Fibroblast of villous mesenchyme (primary cell): ENCODE data around the gene TXLNG. TPM values are rescaled to one million over a fixed set of nuclear protein-coding genes. Genes with fewer than 3 reads are reported as not detected.
"Not testable (repeated sequence)": the region's sequence is repeated elsewhere in the genome, so short reads cannot be mapped to it uniquely, and the experiment has no call there.

Source experiments
- DNase-seq: peaks from one replicate; pipeline ENCODE4 v3.0.0-alpha.2; 2010; ENCODE audit warnings: low read depth
- H3K4me3 ChIP-seq: 2 replicates; pipeline ENCODE4 v1.5.1; 2011; ENCODE audit warnings: low read depth, mild to moderate bottlenecking, low read length
- total RNA-seq: library from RNA; depleted of rRNA; stranded (reverse); fragments of >200 nt; gene quantifications from 2 replicates; pipeline ENCODE4 v1.2.3, GENCODE V29; 2012
- TF ChIP-seq, protein P1 (sequence below): IDR thresholded peaks from 2 replicates; pipeline ENCODE4 v1.5.1; 2012; ENCODE audit warnings: low read depth, mild to moderate bottlenecking, low read length; ENCODE audit not compliant: insufficient read depth

TXLNG gene
- total RNA-seq, 1 donor = 13.8 TPM

GRCh38 chrX:16748425-16748824 lies 37.8 kb upstream of the TXLNG start:
- no peak for DNase-seq
- no peak overlapping the region for H3K4me3 ChIP-seq
- TF ChIP-seq, protein P1, sequence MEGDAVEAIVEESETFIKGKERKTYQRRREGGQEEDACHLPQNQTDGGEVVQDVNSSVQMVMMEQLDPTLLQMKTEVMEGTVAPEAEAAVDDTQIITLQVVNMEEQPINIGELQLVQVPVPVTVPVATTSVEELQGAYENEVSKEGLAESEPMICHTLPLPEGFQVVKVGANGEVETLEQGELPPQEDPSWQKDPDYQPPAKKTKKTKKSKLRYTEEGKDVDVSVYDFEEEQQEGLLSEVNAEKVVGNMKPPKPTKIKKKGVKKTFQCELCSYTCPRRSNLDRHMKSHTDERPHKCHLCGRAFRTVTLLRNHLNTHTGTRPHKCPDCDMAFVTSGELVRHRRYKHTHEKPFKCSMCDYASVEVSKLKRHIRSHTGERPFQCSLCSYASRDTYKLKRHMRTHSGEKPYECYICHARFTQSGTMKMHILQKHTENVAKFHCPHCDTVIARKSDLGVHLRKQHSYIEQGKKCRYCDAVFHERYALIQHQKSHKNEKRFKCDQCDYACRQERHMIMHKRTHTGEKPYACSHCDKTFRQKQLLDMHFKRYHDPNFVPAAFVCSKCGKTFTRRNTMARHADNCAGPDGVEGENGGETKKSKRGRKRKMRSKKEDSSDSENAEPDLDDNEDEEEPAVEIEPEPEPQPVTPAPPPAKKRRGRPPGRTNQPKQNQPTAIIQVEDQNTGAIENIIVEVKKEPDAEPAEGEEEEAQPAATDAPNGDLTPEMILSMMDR = no peak

DNA sequence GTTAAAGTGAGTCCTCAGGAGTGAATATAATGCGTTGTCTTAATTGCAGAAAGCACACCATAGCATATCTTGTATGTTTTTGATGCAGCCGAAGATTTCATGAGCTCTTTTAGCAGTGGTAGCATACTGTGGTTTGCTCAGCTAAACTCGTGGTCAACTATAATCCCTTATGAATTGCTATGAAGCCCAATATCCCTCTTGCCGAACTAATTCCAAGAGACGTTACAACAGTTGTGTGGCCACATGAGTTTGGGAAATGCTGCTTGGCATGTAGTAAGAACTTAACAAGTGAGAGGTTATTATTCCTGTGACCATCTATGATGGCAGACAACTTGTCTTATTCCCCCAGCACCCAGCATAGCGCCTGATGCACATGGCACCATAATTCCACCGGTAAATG lies 36.1 kb upstream of the TXLNG start:
- TF ChIP-seq, protein P1 = no peak
- no peak overlapping the region for H3K4me3 ChIP-seq
- DNase-seq = peak; percentile 44

DNA sequence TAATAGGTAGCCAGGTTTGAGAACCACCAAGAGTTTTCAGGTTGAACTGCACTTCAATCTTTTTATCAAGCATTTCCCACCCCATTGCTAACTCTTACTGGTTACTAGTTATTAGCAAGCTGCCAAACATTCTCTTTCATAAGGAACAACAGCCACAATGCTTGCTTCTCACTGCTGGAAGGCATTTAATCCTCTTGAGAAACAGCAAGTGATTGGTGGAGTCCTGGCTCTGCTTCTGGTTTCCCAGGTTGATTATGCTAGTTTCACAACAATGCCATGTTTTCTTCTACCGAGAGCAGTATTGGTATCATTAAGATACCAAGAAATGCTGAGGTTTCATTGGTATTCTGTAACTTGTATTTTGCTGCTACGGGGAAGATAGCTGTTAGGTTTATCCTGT lies 32.2 kb upstream of the TXLNG start:
- no peak overlapping the region for H3K4me3 ChIP-seq
- no peak for DNase-seq
- TF ChIP-seq, protein P1 = no peak

GRCh38 chrX:16756724-16757123 lies 29.5 kb upstream of the TXLNG start:
- TF ChIP-seq, protein P1 = no peak
- no peak for DNase-seq
- H3K4me3 ChIP-seq = no peak overlapping the region

- H3K4me3 ChIP-seq, DNase-seq: not testable (repeated sequence)
Observed at GRCh38 chrX:16761500-16761899, 24.8 kb upstream of the TXLNG start.

DNA sequence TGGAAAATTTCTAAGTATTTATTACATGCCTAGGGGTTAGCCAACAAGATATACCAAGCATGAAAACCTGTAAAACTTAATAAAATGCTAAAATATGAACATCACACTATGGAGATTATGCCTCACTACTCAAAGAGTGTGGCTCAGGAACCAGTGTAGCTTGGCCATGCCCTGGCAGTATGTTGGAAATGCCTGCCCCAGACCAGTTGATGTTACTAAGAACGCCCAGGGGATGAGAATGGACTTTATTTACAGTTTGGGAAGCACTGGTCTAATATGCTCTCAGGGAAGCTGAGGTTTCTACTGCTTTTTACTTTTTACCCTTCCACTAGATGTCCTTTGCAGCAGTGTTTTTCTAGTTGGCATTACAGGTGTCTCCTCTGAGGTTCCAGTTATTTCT lies 23.7 kb upstream of the TXLNG start:
- DNase-seq = no peak
- no peak overlapping the region for H3K4me3 ChIP-seq
- TF ChIP-seq, protein P1 = no peak

- TF ChIP-seq, protein P1 = no peak
- H3K4me3 ChIP-seq = no peak overlapping the region
- no peak for DNase-seq
Observed at GRCh38 chrX:16765594-16765993, 20.7 kb upstream of the TXLNG start.

DNA sequence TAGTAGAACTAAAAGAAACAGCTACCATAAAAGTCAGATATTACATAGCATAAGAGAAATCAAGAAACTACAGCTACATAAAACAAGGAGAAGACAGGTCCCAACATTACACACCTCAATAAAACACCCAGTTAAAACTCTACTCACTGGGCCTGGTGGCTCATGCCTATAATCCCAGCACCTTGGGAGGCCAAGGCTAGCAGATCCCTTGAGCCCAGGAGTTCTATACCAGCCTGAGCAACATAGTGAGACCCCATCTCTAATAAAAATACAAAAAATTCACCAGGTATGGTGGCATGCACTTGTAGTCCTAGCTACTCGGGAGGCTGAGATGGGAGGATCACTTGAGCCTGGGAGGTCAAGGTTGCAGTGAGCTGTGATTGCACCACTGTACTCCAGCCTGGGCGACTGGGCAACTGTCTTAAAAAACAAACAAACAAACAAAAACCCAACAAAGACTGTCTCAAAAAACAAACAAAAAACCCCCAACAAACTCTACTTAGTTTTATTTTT lies 15.2 kb upstream of the TXLNG start:
- no peak overlapping the region for H3K4me3 ChIP-seq
- DNase-seq = no peak
- TF ChIP-seq, protein P1 = no peak
